CD4-positive, alpha-beta T cell treated with Interferon gamma for 1 hour (primary cell): ENCODE measurements around the gene MTA2.
"Not testable (repeated sequence)": the region's sequence is repeated elsewhere in the genome, so short reads cannot be mapped to it uniquely, and the experiment has no call there.

Experiments used
- DNase-seq: peaks from one replicate; pipeline ENCODE4 v3.0.0-alpha.2; 2020

The MTA2 gene

DNA sequence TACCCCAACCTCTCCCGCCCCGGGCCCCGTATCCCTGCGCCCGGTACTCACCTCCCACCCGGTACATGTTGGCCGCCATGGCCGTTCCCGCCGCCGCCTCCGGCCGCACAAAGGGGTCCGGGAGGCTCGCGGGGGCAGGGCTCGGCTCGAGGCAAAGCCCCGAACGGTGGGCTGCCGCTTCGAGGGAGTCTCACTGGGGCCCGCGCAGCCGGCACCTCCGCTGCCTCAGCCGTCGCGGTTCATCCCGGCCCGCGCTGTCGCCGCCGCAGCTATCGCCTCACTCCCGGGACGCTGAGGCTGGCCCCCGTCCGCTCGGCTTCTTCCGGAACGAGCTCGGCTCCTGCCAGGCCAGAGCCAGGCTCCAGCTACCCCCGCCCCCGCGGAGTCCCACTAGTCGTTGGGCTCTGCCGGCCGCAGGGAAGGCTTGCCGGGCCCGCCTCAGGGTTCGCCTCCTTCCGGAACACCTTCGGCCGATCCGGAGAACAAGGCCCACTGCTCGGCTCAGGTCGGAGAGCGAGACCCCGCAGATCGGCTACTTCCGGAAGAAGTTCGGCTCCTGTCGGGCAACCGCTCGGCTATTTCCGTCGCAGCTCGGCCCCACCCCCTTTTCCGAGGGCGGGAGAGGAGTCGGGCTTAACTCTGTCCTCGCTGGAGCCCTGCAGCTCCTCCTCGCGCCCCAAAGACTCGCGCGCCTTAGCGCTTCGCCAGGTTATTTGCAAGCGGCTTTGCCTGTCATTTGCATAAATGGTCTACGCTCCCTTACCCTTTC, at the start of gene MTA2:
Gene MTA2 (minus strand): TSS at position 494 of the 769 bp plus-strand sequence. CDS start 415 bp downstream, at position 79.
- DNase-seq, result peak; percentile 98

GRCh38 chr11:62650283-62650682, 48.6 kb upstream of the MTA2 start:
- DNase-seq, result not testable (repeated sequence)

- DNase-seq, result no peak
These were observed 47.8 kb upstream of the MTA2 start for GRCh38 chr11:62649486-62649885.

DNA sequence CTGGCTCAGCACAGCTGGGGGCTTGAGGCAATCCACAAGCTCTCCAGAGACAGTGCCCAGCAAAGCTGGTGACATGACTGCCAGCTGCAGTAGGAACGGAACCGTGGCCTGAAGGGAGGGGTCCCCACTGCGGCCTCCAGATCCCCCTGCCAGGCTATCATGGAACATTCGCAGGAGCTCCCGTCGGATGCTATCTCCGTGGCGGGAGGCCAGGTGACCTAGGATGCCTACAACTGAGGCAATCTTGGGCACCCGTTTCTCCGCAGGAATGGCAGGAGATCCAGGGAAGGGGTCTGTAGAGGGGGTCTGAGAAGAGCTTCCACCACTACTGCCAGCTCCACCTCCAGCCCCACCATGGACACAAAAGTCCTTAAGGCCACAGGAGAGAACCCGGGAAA, 47.3 kb upstream of the MTA2 start:
- DNase-seq, result no peak

DNA sequence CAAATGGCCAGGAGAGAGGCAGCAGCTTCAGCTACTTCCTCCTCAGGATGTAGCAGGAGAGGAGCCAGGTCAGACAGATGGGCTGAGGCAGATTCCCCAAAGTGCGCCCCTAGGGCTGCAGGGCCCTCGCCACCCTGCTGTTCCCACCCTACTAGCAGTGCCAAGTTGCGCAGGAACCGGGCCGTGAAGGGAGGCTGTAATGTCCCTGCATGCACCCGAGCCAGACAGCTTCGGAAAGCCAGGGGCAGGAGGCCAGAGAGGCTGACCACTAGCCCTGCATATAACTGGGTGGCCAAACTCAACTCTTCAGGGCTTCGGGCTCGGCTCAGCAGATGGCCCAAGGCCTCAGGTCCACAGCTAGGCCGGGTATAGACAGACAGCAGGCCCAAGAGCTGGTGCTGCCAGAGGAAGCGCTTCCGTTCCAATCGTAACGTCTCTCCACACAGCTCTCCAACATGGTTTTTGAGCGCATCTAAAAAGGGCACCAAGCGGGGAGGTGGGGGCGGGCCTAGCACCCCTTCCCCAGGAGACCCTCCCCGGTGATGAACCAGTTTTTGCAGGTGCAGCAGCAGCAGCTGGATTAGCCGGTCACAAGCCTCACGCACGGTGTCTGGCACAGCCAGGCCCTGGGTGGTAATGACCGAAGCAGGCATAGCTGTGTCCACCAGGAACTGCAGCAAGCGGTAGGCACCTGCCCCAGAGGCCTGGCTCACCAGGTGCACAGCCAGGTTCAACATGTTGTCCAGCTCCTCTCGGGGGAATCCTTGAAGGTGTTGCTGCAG, 46.7 kb upstream of the MTA2 start:
- no peak for DNase-seq

GRCh38 chr11:62647609-62648005, 45.9 kb upstream of the MTA2 start:
- no peak for DNase-seq

GRCh38 chr11:62646825-62647608, 45.4 kb upstream of the MTA2 start:
- DNase-seq, result no peak

- DNase-seq, result peak; percentile 98
These were observed 44.5 kb upstream of the MTA2 start, which contains the start of gene GANAB for GRCh38 chr11:62645946-62646824. TSS of gene GANAB (minus strand) at chr11:62646613. CDS start at chr11:62646599, 14 bp downstream.

GRCh38 chr11:62645671-62645945, 43.9 kb upstream of the MTA2 start:
- no peak for DNase-seq

DNA sequence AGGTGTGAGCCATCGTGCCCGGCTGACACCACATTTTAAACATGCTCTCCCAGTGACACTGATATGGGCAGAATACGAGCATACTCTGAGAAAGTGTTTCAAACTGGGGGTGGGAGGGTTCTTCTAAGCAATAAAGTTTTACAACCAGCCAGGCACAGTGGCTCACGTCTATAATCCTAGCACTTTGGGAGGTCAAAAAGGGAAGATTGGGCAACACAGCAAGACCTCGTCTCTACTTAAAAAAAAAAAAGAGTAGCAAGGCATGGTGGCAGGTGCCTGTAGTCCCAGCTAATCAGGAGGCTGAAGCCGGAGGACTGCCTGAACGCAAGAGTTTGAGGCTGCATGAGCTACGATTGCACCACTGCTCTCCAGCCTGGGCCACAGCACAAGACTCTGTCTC, 42.6 kb upstream of the MTA2 start:
- DNase-seq, result no peak

DNA sequence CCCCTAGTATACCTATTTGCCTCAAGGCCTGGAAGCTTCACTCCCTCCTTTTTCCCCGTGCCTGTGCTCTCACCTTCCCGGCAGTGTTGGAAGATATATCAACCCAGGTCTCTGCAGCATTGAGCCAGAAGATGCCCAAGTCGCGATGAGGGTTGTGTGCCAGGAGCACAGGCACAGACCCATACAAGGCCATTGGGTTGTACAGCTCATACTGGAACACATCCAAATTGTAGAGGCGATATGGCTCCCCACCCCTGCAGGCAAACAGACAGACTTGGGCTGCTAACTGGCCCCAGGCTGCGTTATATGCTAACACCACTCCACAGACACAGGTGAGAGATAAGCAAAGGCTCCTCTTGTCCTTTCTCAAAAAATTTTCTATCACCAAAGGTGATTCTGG, 30.8 kb upstream of the MTA2 start:
- no peak for DNase-seq

DNA sequence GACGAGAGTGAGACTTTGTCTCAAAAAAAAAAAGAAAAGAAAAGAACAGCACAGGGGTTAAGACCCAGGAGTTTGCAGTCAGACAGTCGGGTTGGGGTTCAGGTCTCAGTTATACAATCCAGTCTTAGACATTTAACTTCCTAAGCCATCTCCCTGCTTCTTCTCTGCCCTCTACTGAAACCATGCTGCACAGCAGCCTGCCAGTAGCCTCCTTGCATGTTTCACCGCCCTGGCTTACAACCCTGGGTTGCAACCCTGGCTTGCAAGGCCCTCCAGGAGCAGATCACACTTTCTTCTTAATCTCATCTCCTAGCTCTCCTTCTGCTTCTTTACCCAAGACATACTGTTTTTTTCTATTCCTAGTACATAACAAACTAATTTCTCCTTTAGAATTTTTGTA, 26.0 kb upstream of the MTA2 start:
- no peak for DNase-seq

DNA sequence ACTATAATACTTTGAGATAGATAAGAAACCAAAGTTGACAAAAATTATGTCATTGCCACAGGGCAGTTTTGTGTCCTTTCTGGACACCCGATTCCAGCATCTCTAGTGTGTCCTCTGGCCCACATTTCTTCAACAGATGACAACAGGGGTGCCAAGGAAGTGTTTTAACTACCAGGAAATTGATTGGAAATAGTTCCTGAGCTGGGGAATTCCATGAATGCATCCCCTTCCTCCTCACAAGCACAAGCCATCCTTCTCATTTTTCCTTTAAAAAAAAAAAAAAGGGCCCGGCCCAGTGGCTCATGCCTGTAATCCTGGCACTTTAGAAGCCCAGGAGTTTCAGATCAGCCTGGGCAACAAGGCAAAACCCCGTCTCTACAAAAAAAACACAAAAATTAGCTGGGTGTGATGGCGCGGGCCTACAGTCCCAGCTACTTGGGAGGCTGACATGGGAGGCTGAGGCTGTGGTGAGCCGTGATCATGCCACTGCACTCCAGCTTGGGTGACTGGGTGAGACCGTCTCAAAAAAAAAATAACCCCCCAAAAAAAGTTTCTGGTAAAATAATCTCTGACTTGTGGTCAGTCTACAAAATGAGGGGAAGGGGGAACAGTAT, 20.9 kb upstream of the MTA2 start:
- no peak for DNase-seq

GRCh38 chr11:62621567-62622470, 20.2 kb upstream of the MTA2 start, which contains the start of gene B3GAT3:
TSS of gene B3GAT3 (minus strand) at chr11:62621986. CDS start at chr11:62621947, 39 bp downstream.
- peak; percentile 98 for DNase-seq

- DNase-seq, result no peak
These were observed 19.4 kb upstream of the MTA2 start for GRCh38 chr11:62621027-62621566.

DNA sequence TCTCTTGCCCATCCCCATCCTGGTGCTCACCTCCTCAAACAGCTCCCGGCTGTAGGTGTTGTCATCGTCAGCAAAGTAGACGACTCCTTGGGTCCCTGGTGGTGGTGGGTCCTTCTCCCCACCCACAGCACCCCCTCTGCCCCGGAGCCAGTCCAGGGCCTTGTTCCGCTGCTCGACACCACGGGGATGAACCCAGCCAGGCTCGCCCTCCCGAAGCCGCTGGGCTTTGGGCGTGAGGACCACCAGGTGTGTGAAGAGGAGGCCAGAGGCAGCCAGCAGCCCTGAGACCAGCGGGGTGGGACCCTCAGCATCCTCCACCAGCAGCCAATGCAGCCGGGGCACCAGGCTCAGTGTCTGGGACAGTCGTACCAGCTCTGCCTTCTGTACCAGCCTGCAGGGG, 15.3 kb upstream of the MTA2 start:
- not testable (repeated sequence) for DNase-seq

DNA sequence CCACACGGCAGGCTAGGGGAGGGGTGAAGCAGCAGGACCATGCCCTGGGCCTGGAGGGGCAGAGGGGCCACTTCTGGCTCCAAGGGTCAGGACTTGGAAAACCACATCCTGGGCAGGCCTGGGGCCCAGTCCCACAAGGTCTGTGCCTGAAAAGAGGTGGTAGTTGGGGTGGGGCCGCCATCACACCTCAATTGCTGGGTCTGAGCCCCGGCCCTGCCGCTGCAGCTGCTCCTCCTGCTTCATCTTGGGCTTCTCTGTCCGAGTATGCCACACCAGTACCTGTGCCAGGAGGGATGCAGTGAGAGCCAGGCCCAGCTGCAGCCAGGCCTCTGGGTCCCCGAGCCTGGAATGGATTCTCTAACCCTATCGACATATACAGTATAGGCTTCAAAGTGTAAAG, 13.9 kb upstream of the MTA2 start:
- no peak for DNase-seq

DNA sequence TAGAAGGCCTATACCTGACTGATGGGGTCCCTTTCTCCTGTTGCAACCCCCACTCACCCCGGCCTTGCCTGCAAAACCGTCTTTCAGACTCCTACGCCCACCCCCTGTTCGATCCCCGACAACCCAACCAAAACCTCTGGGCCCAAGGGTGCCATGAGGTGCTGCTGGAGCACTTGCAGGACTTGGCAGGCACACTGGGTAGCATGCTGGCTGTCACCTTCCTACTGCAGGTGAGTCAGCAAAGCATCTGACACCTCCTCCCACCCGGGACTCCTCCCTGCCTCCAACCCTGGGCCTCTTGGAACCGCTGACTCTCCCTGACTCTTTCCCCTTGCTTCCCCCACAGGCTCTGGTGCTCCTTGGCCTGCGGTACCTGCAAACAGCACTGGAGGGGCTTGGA, 12.6 kb upstream of the MTA2 start:
- DNase-seq, result no peak

DNA sequence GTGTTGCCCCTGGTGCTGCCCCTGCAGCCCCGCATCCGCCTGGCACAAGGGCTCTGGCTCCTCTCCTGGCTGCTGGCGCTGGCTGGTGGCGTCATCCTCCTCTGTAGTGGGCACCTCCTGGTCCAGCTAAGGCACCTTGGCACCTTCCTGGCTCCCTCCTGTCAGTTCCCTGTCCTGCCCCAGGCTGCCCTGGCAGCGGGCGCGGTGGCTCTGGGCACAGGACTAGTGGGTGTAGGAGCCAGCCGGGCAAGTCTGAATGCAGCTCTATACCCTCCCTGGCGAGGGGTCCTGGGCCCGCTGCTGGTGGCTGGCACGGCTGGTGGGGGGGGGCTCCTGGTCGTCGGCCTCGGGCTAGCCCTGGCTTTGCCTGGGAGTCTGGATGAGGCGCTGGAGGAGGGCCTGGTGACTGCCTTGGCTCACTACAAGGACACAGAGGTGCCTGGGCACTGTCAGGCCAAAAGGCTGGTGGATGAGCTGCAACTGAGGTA, 11.7 kb upstream of the MTA2 start:
- no peak for DNase-seq
